Endodermal cell (in vitro differentiated cells): ENCODE data around the gene MTHFS. TPM values are rescaled to one million over a fixed set of nuclear protein-coding genes. Genes with fewer than 3 reads are reported as not detected.

Source experiments
- DNase-seq: peaks from one replicate; pipeline ENCODE4 v3.0.0-alpha.2; 2017
- H3K27ac ChIP-seq: 2 replicates; pipeline ENCODE4 v1.5.1; 2013; ENCODE audit warnings: mild to moderate bottlenecking, low read depth, low read length, moderate library complexity
- H3K27me3 ChIP-seq: 2 replicates; pipeline ENCODE4 v1.6.1; 2013; ENCODE audit warnings: mild to moderate bottlenecking, low read length, moderate library complexity; ENCODE audit not compliant: insufficient read depth, control insufficient read depth, poor library complexity, severe bottlenecking
- H3K36me3 ChIP-seq: 2 replicates; pipeline ENCODE4 v1.7.0; 2013; ENCODE audit warnings: mild to moderate bottlenecking, low read length, moderate library complexity; ENCODE audit not compliant: control insufficient read depth, insufficient read depth
- H3K4me1 ChIP-seq: one replicate; pipeline ENCODE4 v1.7.0; 2013; ENCODE audit warnings: low read length; ENCODE audit not compliant: control insufficient read depth, insufficient read depth
- H3K4me3 ChIP-seq: 2 replicates; pipeline ENCODE4 v1.5.1; 2013; ENCODE audit warnings: mild to moderate bottlenecking, low read length, moderate library complexity
- H3K9ac ChIP-seq: 2 replicates; pipeline ENCODE4 v1.6.1; 2013; ENCODE audit warnings: mild to moderate bottlenecking, low read length, moderate library complexity; ENCODE audit not compliant: poor library complexity, severe bottlenecking; ENCODE audit errors: extremely low read depth
- H3K9me3 ChIP-seq: 2 replicates; pipeline ENCODE4 v1.6.1; 2013; ENCODE audit warnings: mild to moderate bottlenecking, low read length, moderate library complexity; ENCODE audit not compliant: control insufficient read depth
- H3K27ac Mint-ChIP-seq: 2 replicates; pipeline ENCODE4 v1.8.0; 2020; ENCODE audit warnings: mixed read lengths
- H3K27me3 Mint-ChIP-seq: 2 replicates; pipeline ENCODE4 v1.8.0; 2021; ENCODE audit warnings: mild to moderate bottlenecking, mixed read lengths; ENCODE audit not compliant: insufficient read depth
- H3K36me3 Mint-ChIP-seq: 2 replicates; pipeline ENCODE4 v1.8.0; 2020; ENCODE audit warnings: low read depth, mixed read lengths
- H3K4me1 Mint-ChIP-seq: 2 replicates; pipeline ENCODE4 v1.8.0; 2020; ENCODE audit warnings: mixed read lengths
- H3K4me3 Mint-ChIP-seq: 2 replicates; pipeline ENCODE4 v1.8.0; 2020; ENCODE audit warnings: mild to moderate bottlenecking, moderate library complexity, mixed read lengths
- H3K9me3 Mint-ChIP-seq: 2 replicates; pipeline ENCODE4 v1.8.0; 2020; ENCODE audit warnings: mild to moderate bottlenecking, mixed read lengths
- CTCF ChIP-seq: fragments of 200-600 bp; sonication (generic); conservative IDR thresholded peaks from 2 replicates; pipeline ENCODE4 v1.5.0; 2021; ENCODE audit warnings: antibody characterized with exemption, mild to moderate bottlenecking
- WGBS, 2 experiments: methylation state at CpG; one replicate each; pipeline versions ENCODE4 v1.1.5 to v1.1.7; 2013; ENCODE audit warnings: missing lambda C conversion rate in 2 of 2, mixed read lengths in 1 of 2; ENCODE audit not compliant: insufficient coverage in 1 of 2, insufficient read length in 1 of 2; 5-methylcytosine and 5-hydroxymethylcytosine counted together
- total RNA-seq, 2 donors: library from RNA; stranded (reverse); fragmentation: NEBNext Ultra II Directional in 1 of 2; extraction: Animal tissue kit (Norgen Biotek cat#: 25700) in 1 of 2; gene quantifications; 2 replicates in 1 of 2; 3 replicates in 1 of 2; pipeline ENCODE4 v1.2.1, GENCODE V29; 2021

MTHFS gene
- total RNA-seq, 2 donors from 2014 or later = 28.2 to 33.6 TPM

DNA sequence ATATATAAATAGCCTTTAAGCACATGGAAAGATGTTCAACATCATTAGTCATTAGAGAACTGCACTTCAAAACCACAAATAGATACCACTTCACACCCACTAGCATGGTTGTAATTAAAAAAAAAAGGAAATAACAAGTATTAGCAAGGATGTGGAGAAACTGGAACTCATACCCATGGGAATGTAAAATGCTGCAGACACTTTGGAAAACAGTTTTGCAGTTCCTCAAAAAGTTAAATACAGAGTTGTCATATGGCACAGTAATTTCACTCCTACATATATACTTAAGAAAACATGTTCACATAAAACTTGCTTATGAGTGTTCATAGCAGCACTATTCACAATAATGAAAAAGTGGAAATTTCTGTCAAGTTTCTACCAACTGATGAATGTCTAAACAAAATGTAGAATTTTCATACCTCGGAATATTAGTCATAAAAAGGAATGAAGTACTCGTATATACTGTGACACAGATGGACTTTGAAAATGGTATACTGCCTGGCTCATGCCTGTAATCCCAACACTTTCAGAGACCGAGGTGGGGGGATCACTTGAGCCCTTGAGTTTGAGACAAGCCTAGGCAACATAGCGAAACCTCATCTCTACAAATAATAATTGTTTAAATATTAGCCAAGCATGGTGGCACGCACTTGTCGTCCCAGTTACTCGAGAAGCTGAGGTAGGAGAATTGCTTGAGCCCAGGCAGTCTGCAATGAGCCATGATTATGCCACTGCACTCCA, 46.1 kb upstream of the MTHFS start:
- no peak overlapping the region for H3K4me3 ChIP-seq
- Mint-ChIP-seq H3K27me3 (peaks cover 2% of the 10 kb centered on the region), H3K36me3 (no peaks in the 10 kb centered on the region), H3K4me3 (no peak overlapping the region), H3K4me1 (peaks cover 19% of the 10 kb centered on the region), H3K27ac (no peak overlapping the region), H3K9me3 (no peaks in the 10 kb centered on the region)
- TF ChIP-seq CTCF = no peak
- no peak overlapping the region for H3K9ac ChIP-seq
- no peaks in the 10 kb centered on the region for H3K36me3 ChIP-seq
- H3K27me3 ChIP-seq = peaks cover 6% of the 10 kb centered on the region
- WGBS, 2 experiments = 92 to 99% methylated on average over 7 of the region's 7 CpGs
- no peak overlapping the region for H3K27ac ChIP-seq
- no peaks in the 10 kb centered on the region for H3K4me1 ChIP-seq
- no peak for DNase-seq
- no peaks in the 10 kb centered on the region for H3K9me3 ChIP-seq

DNA sequence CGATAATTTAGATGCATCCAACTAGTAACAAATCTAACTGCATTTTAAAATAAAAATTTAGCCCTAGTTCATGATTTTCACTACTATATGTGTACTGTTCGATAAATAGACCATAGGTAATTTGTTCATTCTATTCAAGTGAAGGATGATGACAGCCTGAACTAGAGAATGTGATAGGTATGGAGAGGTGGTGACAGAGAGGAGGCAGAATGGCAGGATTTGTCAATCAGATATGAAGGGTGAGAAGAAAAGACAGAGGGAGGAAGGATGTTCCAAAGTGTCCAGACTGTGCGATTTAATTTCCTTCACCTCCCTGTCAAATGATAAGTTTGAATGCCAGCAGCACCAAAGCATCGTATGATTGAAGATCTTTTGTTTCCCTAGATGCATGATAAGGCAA, 42.6 kb upstream of the MTHFS start:
- peaks cover 6% of the 10 kb centered on the region for H3K27me3 ChIP-seq
- peaks cover 5% of the 10 kb centered on the region for H3K9me3 ChIP-seq
- no peak overlapping the region for H3K4me3 Mint-ChIP-seq
- H3K9me3 Mint-ChIP-seq = peaks cover 2% of the 10 kb centered on the region
- WGBS, 2 experiments = 95 to 100% methylated on average over 1 to 4 of the region's 4 CpGs
- DNase-seq = no peak
- no peaks in the 10 kb centered on the region for H3K36me3 ChIP-seq
- peaks cover 2% of the 10 kb centered on the region for H3K27me3 Mint-ChIP-seq
- no peak overlapping the region for H3K27ac Mint-ChIP-seq
- no peak overlapping the region for H3K9ac ChIP-seq
- H3K4me3 ChIP-seq = no peak overlapping the region
- H3K27ac ChIP-seq = no peak overlapping the region
- H3K4me1 ChIP-seq = peaks cover 5% of the 10 kb centered on the region
- H3K4me1 Mint-ChIP-seq = peaks cover 23% of the 10 kb centered on the region
- no peak for TF ChIP-seq CTCF
- no peaks in the 10 kb centered on the region for H3K36me3 Mint-ChIP-seq

- no peak for TF ChIP-seq CTCF
- H3K27ac ChIP-seq = no peak overlapping the region
- no peaks in the 10 kb centered on the region for H3K36me3 ChIP-seq
- no peak for DNase-seq
- H3K36me3 Mint-ChIP-seq = no peaks in the 10 kb centered on the region
- no peak overlapping the region for H3K9ac ChIP-seq
- peaks cover 6% of the 10 kb centered on the region for H3K27me3 ChIP-seq
- H3K9me3 ChIP-seq = peaks cover 5% of the 10 kb centered on the region
- H3K27ac Mint-ChIP-seq = no peak overlapping the region
- peaks cover 2% of the 10 kb centered on the region for H3K9me3 Mint-ChIP-seq
- H3K4me1 ChIP-seq = peaks cover 5% of the 10 kb centered on the region
- peaks cover 22% of the 10 kb centered on the region for H3K4me1 Mint-ChIP-seq
- no peak overlapping the region for H3K4me3 ChIP-seq
- H3K27me3 Mint-ChIP-seq = peaks cover 2% of the 10 kb centered on the region
- no peak overlapping the region for H3K4me3 Mint-ChIP-seq
- WGBS, 2 experiments = 100% methylated on average over 1 of the region's 1 CpG; no CpG with 5 or more reads in 1 of the 2 experiments
These were observed 41.3 kb upstream of the MTHFS start for GRCh38 chr15:79938143-79938542.
